HCT116 (cell line): Measurements from ENCODE around the gene DNHD1. TPM values are rescaled to one million over a fixed set of nuclear protein-coding genes. Genes with fewer than 3 reads are reported as not detected.

Experiments used
- ATAC-seq: fragments of 200-7000 bp; cut with Tn5 transposase; 2 replicates; pipeline ENCODE4 v1.9.1; 2020; ENCODE audit warnings: mild to moderate bottlenecking, moderate library complexity
- BruUV-seq: library from RNA; stranded (reverse); fragments of 400-500 nt; replicated peaks from 2 replicates; lab custom pipeline; 2021; lab: Mats Ljungman, UMichigan
- CTCF ChIA-PET: fragments of 300-600 bp; sonication (Branson Sonifier 250); formaldehyde crosslinking; loops from one replicate; lab custom pipeline; 2021; ENCODE audit warnings: antibody characterized with exemption; lab: Charles Lee
- POLR2A ChIA-PET: fragments of 300-600, 350-600 bp; sonication (Branson Sonifier 250); formaldehyde crosslinking; loops from one replicate; lab custom pipeline; 2021; ENCODE audit warnings: antibody characterized with exemption; lab: Charles Lee
- RAD21 ChIA-PET, 2 experiments: fragments of 300-600 bp; sonication (Branson Sonifier 250); formaldehyde crosslinking; loops; one replicate each; lab custom pipeline; 2023; ENCODE audit warnings: low total read pairs in 2 of 2; ENCODE audit not compliant: uncharacterized antibody in 2 of 2, unreplicated experiment in 2 of 2, low non-redundant PET in 1 of 2; lab: Charles Lee
- DNase-seq: peaks from one replicate; pipeline ENCODE4 v3.0.0-alpha.2; 2010; ENCODE audit warnings: low read depth, low spot score
- H2AFZ ChIP-seq: fragments of 200-600 bp; shearing (Covaris generic), sonication (generic); 2 replicates; pipeline ENCODE4 v1.6.1; 2017; ENCODE audit warnings: low read depth, mixed run types, mixed read lengths, antibody characterized with exemption, low read length; ENCODE audit not compliant: poor library complexity, severe bottlenecking
- H3K27ac ChIP-seq: 2 replicates; pipeline ENCODE4 v1.5.1; 2012; ENCODE audit warnings: low read depth, low read length
- H3K27me3 ChIP-seq: fragments of 200-600 bp; sonication (generic); 2 replicates; pipeline ENCODE4 v1.6.1; 2016; ENCODE audit warnings: mixed run types, low read length, mixed read lengths; ENCODE audit not compliant: insufficient read depth
- H3K36me3 ChIP-seq, 2 experiments: fragments of 200-500 bp in 1 of 2; fragments of 200-600 bp in 1 of 2; sonication (Bioruptor generic) in 1 of 2; sonication (generic) in 1 of 2; 2 replicates each; pipeline versions ENCODE4 v1.5.1 to v1.6.1; 2014 to 2016; ENCODE audit warnings: low read length in 2 of 2, inconsistent platforms in 1 of 2, mixed read lengths in 1 of 2, mixed run types in 1 of 2; ENCODE audit not compliant: insufficient read depth in 2 of 2, control insufficient read depth in 1 of 2
- H3K4me1 ChIP-seq, 2 experiments: fragments of 200-600 bp in 1 of 2; sonication (generic) in 1 of 2; 2 replicates each; pipeline versions ENCODE4 v1.5.1 to v1.6.1; 2012 to 2017; ENCODE audit warnings: low read length in 2 of 2, inconsistent platforms in 1 of 2, mild to moderate bottlenecking in 1 of 2, mixed read lengths in 1 of 2, mixed run types in 1 of 2, moderate library complexity in 1 of 2; ENCODE audit not compliant: insufficient read depth in 2 of 2, control insufficient read depth in 1 of 2
- H3K4me2 ChIP-seq: fragments of 200-600 bp; sonication (generic); 2 replicates; pipeline ENCODE4 v1.6.1; 2017; ENCODE audit warnings: mixed run types, low read length, mixed read lengths
- H3K4me3 ChIP-seq, 2 experiments: fragments of 200-600 bp in 1 of 2; sonication (generic) in 1 of 2; replicated peaks in 1 of 2; 2 replicates each; pipeline ENCODE4 v1.5.1; 2011 to 2016; ENCODE audit warnings: low read length in 2 of 2, control low read depth in 1 of 2, low read depth in 1 of 2, mild to moderate bottlenecking in 1 of 2, mixed read lengths in 1 of 2, mixed run types in 1 of 2
- H3K79me2 ChIP-seq: fragments of 200-600 bp; sonication (generic); 2 replicates; pipeline ENCODE4 v1.6.1; 2017; ENCODE audit warnings: mild to moderate bottlenecking, mixed run types, low read length, moderate library complexity, mixed read lengths; ENCODE audit not compliant: insufficient read depth
- H3K9ac ChIP-seq: fragments of 200-600 bp; sonication (generic); 2 replicates; pipeline ENCODE4 v1.6.1; 2016; ENCODE audit warnings: low read length, mixed read lengths
- H3K9me2 ChIP-seq: fragments of 200-600 bp; sonication (generic), shearing (Covaris generic); 2 replicates; pipeline ENCODE4 v1.6.1; 2017; ENCODE audit warnings: mixed run types, mild to moderate bottlenecking, moderate library complexity; ENCODE audit not compliant: insufficient read depth
- H3K9me3 ChIP-seq, 2 experiments: fragments of 200-500 bp in 1 of 2; fragments of 200-600 bp in 1 of 2; sonication (Bioruptor generic) in 1 of 2; sonication (generic) in 1 of 2; 2 replicates each; pipeline ENCODE4 v1.6.1; 2014 to 2017; ENCODE audit warnings: low read length in 2 of 2, mixed read lengths in 2 of 2, inconsistent platforms in 1 of 2, low read depth in 1 of 2, mild to moderate bottlenecking in 1 of 2, mixed run types in 1 of 2, moderate library complexity in 1 of 2; ENCODE audit not compliant: control insufficient read depth in 1 of 2, insufficient read depth in 1 of 2
- H4K20me1 ChIP-seq: fragments of 200-600 bp; sonication (generic), shearing (Covaris generic); 2 replicates; pipeline ENCODE4 v1.6.1; 2017; ENCODE audit warnings: mixed run types, mild to moderate bottlenecking, moderate library complexity; ENCODE audit not compliant: insufficient read depth
- CBX3 ChIP-seq: IDR thresholded peaks from 2 replicates; pipeline ENCODE4 v1.6.1; 2012; ENCODE audit warnings: low read depth
- CEBPB ChIP-seq: IDR thresholded peaks from 2 replicates; pipeline ENCODE4 v1.6.1; 2012; ENCODE audit warnings: low read depth
- CTCF ChIP-seq, 3 experiments: fragments of 200-600 bp in 1 of 3; sonication (generic) in 1 of 3; IDR thresholded peaks in 2 of 3; conservative IDR thresholded peaks in 1 of 3; 2 replicates each; pipeline ENCODE4 v1.5.1; 2012 to 2017; ENCODE audit warnings: low read depth in 2 of 3, low read length in 2 of 3, antibody characterized with exemption in 1 of 3, borderline replicate concordance in 1 of 3, control low read depth in 1 of 3, mild to moderate bottlenecking in 1 of 3, mixed read lengths in 1 of 3, mixed run types in 1 of 3, moderate library complexity in 1 of 3; ENCODE audit not compliant: insufficient read depth in 1 of 3
- EGR1 ChIP-seq: IDR thresholded peaks from 2 replicates; pipeline ENCODE4 v1.6.1; 2012; ENCODE audit warnings: low read depth
- EZH2 ChIP-seq: fragments of 200-600 bp; sonication (generic); IDR thresholded peaks from 2 replicates; pipeline ENCODE4 v1.6.1; 2017; ENCODE audit warnings: antibody characterized with exemption, mixed run types
- FOSL1 ChIP-seq: IDR thresholded peaks from 2 replicates; pipeline ENCODE4 v1.6.1; 2012; ENCODE audit warnings: low read depth
- JUND ChIP-seq: IDR thresholded peaks from 2 replicates; pipeline ENCODE4 v1.6.1; 2012
- RAD21 ChIP-seq: IDR thresholded peaks from 2 replicates; pipeline ENCODE4 v1.6.1; 2012; ENCODE audit warnings: low read depth, mild to moderate bottlenecking
- REST ChIP-seq: IDR thresholded peaks from 2 replicates; pipeline ENCODE4 v1.6.1; 2012; ENCODE audit warnings: low read depth
- YY1 ChIP-seq: IDR thresholded peaks from 2 replicates; pipeline ENCODE4 v1.6.1; 2011; ENCODE audit warnings: low read length, low read depth, moderate library complexity, mild to moderate bottlenecking; ENCODE audit not compliant: insufficient replicate concordance; ENCODE audit errors: extremely low read depth
- ZBTB33 ChIP-seq: IDR thresholded peaks from 2 replicates; pipeline ENCODE4 v1.6.1; 2011; ENCODE audit warnings: mild to moderate bottlenecking, low read length, moderate library complexity; ENCODE audit not compliant: insufficient replicate concordance; ENCODE audit errors: extremely low read depth
- ZFX ChIP-seq: fragments of 450-650 bp; IDR thresholded peaks from 2 replicates; pipeline ENCODE4 v1.6.1; 2017
- intact Hi-C: fragments of 100-400 bp; cut with micrococcal nuclease; formaldehyde crosslinking; loops from 2 replicates; pipeline ENCODE4 v1.10.0; 2022
- total RNA-seq: library from RNA; stranded (reverse); gene quantifications from one replicate; pipeline ENCODE4 v1.2.1, GENCODE V29; 2021; ENCODE audit not compliant: unreplicated experiment

The DNHD1 gene
- total RNA-seq, 1 experiment from 2014 or later = 8.0 TPM

- Histone ChIP-seq H3K4me3 (no peak overlapping the region), H3K79me2 (peaks cover 37% of the 10 kb centered on the region), H3K9me2 (no peaks in the 10 kb centered on the region), H3K27ac (no peak overlapping the region), H3K4me1 (no peaks in the 10 kb centered on the region), H4K20me1 (no peaks in the 10 kb centered on the region), H3K9ac (no peak overlapping the region), H3K27me3 (no peaks in the 10 kb centered on the region), H2AFZ (no peak overlapping the region), H3K9me3 (no peaks in the 10 kb centered on the region), H3K36me3 (peaks cover 28 to 40% of the 10 kb centered on the region in 2 experiments; a peak in 3 of 4 replicates), H3K4me2 (no peak overlapping the region)
- no peak for DNase-seq
- TF ChIP-seq FOSL1 (no peak), JUND (no peak), CTCF (IDR thresholded peaks at IDR 0.05 in 2 of 3, conservative IDR thresholded peaks at IDR 0.05 in 1 of 3; ENCODE audit: borderline replicate concordance in 1 of 3, insufficient read depth in 1 of 3, low read depth in 2 of 3, low read length in 2 of 3) (no peak), CBX3 (no peak), REST (no peak), EGR1 (no peak), YY1 (no peak), ZFX (no peak), RAD21 (no peak), CEBPB (no peak), EZH2 (no peak), ZBTB33 (no peak)
- intact Hi-C loops = no loop called here
- no TSS peak for BruUV-seq
- RAD21 ChIA-PET = no interaction called here
- CTCF ChIA-PET = no interaction called here
- no peak for ATAC-seq
- POLR2A ChIA-PET = no interaction called here
Measured at GRCh38 chr11:6596239-6596877, 99.3 kb downstream of the DNHD1 start.
